ENCODE results near the gene OPCML.

DNA sequence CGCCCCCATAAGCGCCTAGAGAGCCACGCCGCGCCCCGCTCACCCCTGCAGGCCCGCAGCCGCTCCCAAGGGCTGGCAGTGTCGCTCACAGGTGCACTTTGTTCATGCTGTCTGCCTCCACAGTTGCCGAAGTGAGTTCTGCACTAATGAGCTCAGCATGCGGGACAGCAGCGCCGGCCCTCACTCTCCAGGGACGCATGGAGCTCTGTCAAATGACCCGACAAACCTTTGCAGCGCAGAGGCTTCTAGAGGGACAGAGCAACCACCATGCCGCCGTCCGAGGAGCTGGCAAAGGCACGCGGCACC is 170.7 kb downstream of the OPCML start:
- TF ChIP-seq CTCF (IDR thresholded peaks at IDR 0.05) (no peak), POLR2AphosphoS5 (IDR thresholded peaks at IDR 0.05) (no peak), POLR2A (IDR thresholded peaks at IDR 0.05) (no peak)

Data from prostate gland (tissue), 2 donors.